Right ventricle myocardium superior (tissue), 1 donor: ENCODE measurements around the gene BBIP1. TPM values are rescaled to one million over a fixed set of nuclear protein-coding genes. Genes with fewer than 3 reads are reported as not detected.

Experiments used
- ATAC-seq: fragments of 200-7000 bp; cut with Tn5 transposase; one replicate; pipeline ENCODE4 v1.9.1; 2020; ENCODE audit warnings: mild to moderate bottlenecking; ENCODE audit not compliant: poor library complexity
- DNase-seq: peaks from one replicate; pipeline ENCODE4 v3.0.0-alpha.2; 2020
- intact Hi-C: fragments of 100-400 bp; cut with DNase I; formaldehyde crosslinking; loops from one replicate; pipeline ENCODE4 v1.11.2; 2022
- long read RNA-seq: library from polyadenylated mRNA; unstranded; transcript quantifications from one replicate; pipeline ENCODE4 v2.0.0, GENCODE V29; 2021
- total RNA-seq: library from RNA; stranded (reverse); fragmentation: NEBNext Ultra II Directional; extraction: Animal tissue kit (Norgen Biotek cat#: 25700); gene quantifications from one replicate; pipeline ENCODE4 v1.2.1, GENCODE V29; 2021
- donor health status: DM: no; HTN: yes; CAD: no; lungs with severe emphysema.

BBIP1 gene
- total RNA-seq, result 16.0 TPM
- long read RNA-seq, transcript BBIP1-207 (4 exons, 2,119 nt), result major isoform, 7 of 11 reads
- long read RNA-seq, partial matches to known transcripts, result 0 of 11 reads
- long read RNA-seq, other reads (novel, unspliced or antisense), result 4 of 11 reads

- intact Hi-C loops, result no loop called here
- ATAC-seq (peak; percentile 94), DNase-seq (no peak)
Observed at GRCh38 chr10:110918643-110919348, at the start of gene BBIP1. Gene BBIP1 (minus strand): TSS chr10:110919180. CDS start chr10:110918157, 1,023 bp downstream.

GRCh38 chr10:110967645-110968044, 48.7 kb upstream of the BBIP1 start:
- intact Hi-C loops, result no loop called here
- ATAC-seq, result no peak
- DNase-seq, result no peak

GRCh38 chr10:110967009-110967630, 48.1 kb upstream of the BBIP1 start:
- DNase-seq (no peak), ATAC-seq (no peak)
- intact Hi-C loops, result no loop called here

GRCh38 chr10:110966146-110966545, 47.2 kb upstream of the BBIP1 start:
- ATAC-seq, result no peak
- intact Hi-C loops, result no loop called here
- DNase-seq, result no peak

- ATAC-seq (no peak), DNase-seq (no peak)
- intact Hi-C loops, result no loop called here
Observed at GRCh38 chr10:110965216-110965615, 46.2 kb upstream of the BBIP1 start.

- ATAC-seq (no peak), DNase-seq (no peak)
- intact Hi-C loops, result no loop called here
Observed at GRCh38 chr10:110964681-110965080, 45.7 kb upstream of the BBIP1 start.

GRCh38 chr10:110963162-110963561, 44.2 kb upstream of the BBIP1 start:
- DNase-seq (no peak), ATAC-seq (no peak)
- intact Hi-C loops, result no loop called here

- intact Hi-C loops, result no loop called here
- DNase-seq (no peak), ATAC-seq (no peak)
Observed at GRCh38 chr10:110962443-110962842, 43.5 kb upstream of the BBIP1 start.

- intact Hi-C loops, result no loop called here
- ATAC-seq (no peak), DNase-seq (no peak)
Observed at GRCh38 chr10:110960333-110960712, 41.3 kb upstream of the BBIP1 start.

- intact Hi-C loops, result no loop called here
- peak; percentile 61 for ATAC-seq
- DNase-seq, result no peak
Observed at GRCh38 chr10:110959379-110960332, 40.7 kb upstream of the BBIP1 start.

- intact Hi-C loops, result no loop called here
- no peak for DNase-seq
Observed at GRCh38 chr10:110957606-110958005, 38.6 kb upstream of the BBIP1 start.

GRCh38 chr10:110951381-110951780, 32.4 kb upstream of the BBIP1 start:
- ATAC-seq, result no peak
- DNase-seq, result no peak
- intact Hi-C loops, result no loop called here

More at GRCh38 chr10:110957606-110958005, 38.6 kb upstream of the BBIP1 start:
- no peak for ATAC-seq

- no peak for DNase-seq
- no peak for ATAC-seq
- intact Hi-C loops, result no loop called here
Observed at GRCh38 chr10:110947061-110947595, 28.1 kb upstream of the BBIP1 start.

GRCh38 chr10:110946496-110946895, 27.5 kb upstream of the BBIP1 start:
- ATAC-seq, result no peak
- intact Hi-C loops, result no loop called here
- no peak for DNase-seq

GRCh38 chr10:110944792-110945396, 25.9 kb upstream of the BBIP1 start:
- intact Hi-C loops, result no loop called here
- ATAC-seq (peak; percentile 53), DNase-seq (no peak)

GRCh38 chr10:110939419-110939818, 20.4 kb upstream of the BBIP1 start:
- ATAC-seq, result no peak
- DNase-seq, result no peak
- intact Hi-C loops, result no loop called here

- DNase-seq, result peak; percentile 31
- ATAC-seq, result no peak
- intact Hi-C loops, result no loop called here
Observed at GRCh38 chr10:110936757-110937156, 17.8 kb upstream of the BBIP1 start.

- DNase-seq (no peak), ATAC-seq (no peak)
- intact Hi-C loops, result no loop called here
Observed at GRCh38 chr10:110932505-110933180, 13.7 kb upstream of the BBIP1 start.
